ENCODE results near the gene TGM3.

Gene TGM3

DNA sequence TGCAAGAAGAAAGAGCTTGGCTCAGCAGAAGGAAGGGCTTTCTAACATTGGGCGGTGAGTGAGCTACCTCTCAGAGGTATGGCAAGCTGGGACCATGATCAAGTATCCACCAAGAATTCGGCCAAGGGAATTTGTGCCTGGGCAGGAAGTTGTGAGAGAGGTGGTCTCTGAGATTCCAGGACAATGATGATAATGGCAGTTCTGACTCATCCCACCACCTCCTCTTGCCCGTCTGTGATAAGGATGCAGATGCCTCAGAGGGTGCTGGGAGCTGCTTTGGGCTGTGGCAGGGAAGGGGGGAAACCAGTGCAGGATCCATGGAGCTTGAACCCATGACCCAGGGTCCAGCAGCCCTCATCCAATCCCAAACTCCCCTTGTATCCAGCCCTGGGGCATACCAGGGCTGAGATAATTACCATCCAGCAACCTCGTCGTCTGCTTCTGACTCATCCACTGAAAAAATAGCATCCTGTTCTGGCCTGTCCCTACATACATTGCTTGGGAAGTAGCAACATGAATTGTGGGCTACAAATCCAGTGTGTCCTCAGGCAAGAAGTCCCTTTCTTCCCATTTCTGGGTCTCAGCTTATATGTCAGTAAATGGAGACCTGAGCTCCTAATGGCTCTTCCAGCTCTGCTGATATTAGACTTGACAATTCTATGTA, 90.8 kb downstream of the TGM3 start:
- no peak overlapping the region for H3K4me3 ChIP-seq (ENCODE audit: low read depth, low read length)
- no peak for DNase-seq (ENCODE audit: low read depth)
- TF ChIP-seq, protein P1, sequence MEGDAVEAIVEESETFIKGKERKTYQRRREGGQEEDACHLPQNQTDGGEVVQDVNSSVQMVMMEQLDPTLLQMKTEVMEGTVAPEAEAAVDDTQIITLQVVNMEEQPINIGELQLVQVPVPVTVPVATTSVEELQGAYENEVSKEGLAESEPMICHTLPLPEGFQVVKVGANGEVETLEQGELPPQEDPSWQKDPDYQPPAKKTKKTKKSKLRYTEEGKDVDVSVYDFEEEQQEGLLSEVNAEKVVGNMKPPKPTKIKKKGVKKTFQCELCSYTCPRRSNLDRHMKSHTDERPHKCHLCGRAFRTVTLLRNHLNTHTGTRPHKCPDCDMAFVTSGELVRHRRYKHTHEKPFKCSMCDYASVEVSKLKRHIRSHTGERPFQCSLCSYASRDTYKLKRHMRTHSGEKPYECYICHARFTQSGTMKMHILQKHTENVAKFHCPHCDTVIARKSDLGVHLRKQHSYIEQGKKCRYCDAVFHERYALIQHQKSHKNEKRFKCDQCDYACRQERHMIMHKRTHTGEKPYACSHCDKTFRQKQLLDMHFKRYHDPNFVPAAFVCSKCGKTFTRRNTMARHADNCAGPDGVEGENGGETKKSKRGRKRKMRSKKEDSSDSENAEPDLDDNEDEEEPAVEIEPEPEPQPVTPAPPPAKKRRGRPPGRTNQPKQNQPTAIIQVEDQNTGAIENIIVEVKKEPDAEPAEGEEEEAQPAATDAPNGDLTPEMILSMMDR (IDR thresholded peaks at IDR 0.05; ENCODE audit: control insufficient read depth, extremely low read depth, insufficient read depth), result no peak

DNA sequence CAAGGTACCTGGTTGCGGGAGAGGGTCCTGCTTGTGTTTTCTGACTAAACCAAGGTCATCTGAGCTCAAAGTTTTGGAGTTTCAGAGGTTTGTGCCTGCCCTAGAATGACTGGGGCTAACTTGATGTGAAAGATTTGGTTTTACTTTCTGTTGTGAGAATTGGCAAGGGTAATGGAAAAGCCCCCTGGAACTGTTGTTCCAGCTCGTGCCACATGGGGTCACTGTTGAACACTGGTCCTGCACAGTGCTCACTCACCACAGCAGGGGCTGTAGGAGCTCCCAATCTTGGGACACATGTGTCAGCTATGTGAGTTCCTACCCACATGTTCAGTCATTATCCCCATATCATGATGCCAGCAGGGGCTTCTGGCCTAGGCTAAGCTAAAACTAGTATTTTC, 91.4 kb downstream of the TGM3 start:
- TF ChIP-seq, protein P1 (IDR thresholded peaks at IDR 0.05; ENCODE audit: control insufficient read depth, extremely low read depth, insufficient read depth), result peak; percentile 59
- H3K4me3 ChIP-seq (ENCODE audit: low read depth, low read length), result no peak overlapping the region
- DNase-seq (ENCODE audit: low read depth), result no peak

DNA sequence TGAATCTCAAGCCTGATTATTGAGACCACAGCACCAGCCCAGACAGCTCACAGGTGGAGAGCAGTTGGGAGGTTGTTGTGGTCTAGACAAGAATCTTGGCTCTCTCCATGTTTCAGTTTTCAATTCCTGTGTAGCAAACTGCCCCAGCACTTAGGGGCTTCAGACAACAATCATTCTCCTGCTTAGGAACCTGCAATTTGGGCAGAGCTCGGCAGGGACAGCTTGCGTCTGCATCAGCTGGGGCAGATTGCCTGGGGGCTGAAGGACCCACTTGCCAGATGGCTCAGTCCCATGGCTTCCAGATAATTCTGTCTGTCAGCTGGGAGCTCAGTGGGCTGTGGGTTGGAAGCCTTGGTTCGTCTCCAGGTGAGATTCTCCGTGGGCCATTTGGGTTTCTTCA, 91.8 kb downstream of the TGM3 start:
- DNase-seq (ENCODE audit: low read depth), result no peak
- H3K4me3 ChIP-seq (ENCODE audit: low read depth, low read length), result no peak overlapping the region
- TF ChIP-seq, protein P1 (IDR thresholded peaks at IDR 0.05; ENCODE audit: control insufficient read depth, extremely low read depth, insufficient read depth), result no peak

Data from LNCaP clone FGC (cell line).